H1 (cell line): ENCODE measurements around the gene ACACB. TPM values are rescaled to one million over a fixed set of nuclear protein-coding genes. Genes with fewer than 3 reads are reported as not detected.

Source experiments
- CTCF ChIA-PET: fragments of 300-600 bp; sonication (Branson Sonifier 250); formaldehyde crosslinking; loops from one replicate; lab custom pipeline; 2021; ENCODE audit not compliant: partially characterized antibody; lab: Charles Lee
- POLR2A ChIA-PET: fragments of 300-600 bp; sonication (Branson Sonifier 250); formaldehyde crosslinking; loops from one replicate; lab custom pipeline; 2021; ENCODE audit warnings: inconsistent platforms; ENCODE audit not compliant: partially characterized antibody; lab: Charles Lee
- DNase-seq, 2 experiments: peaks; one replicate each; pipeline versions ENCODE4 v3.0.0 to v3.0.0-alpha.2; 2010 to 2022; ENCODE audit warnings: low spot score in 2 of 2, low read depth in 1 of 2, mixed read lengths in 1 of 2
- FAIRE-seq: peaks from 2 replicates; lab custom pipeline; 2011; peaks lifted over from hg19 to GRCh38; lab: Jason Lieb, UNC
- H2AFZ ChIP-seq: 2 replicates; pipeline ENCODE4 v1.8.1; 2012; ENCODE audit warnings: low read length, inconsistent platforms
- H2AK5ac ChIP-seq: 2 replicates; pipeline ENCODE4 v1.6.1; 2013; ENCODE audit warnings: low read depth, low read length
- H2BK120ac ChIP-seq: replicated peaks from 2 replicates; pipeline ENCODE3; 2013; ENCODE audit warnings: low read depth, low read length, inconsistent platforms
- H2BK12ac ChIP-seq: 2 replicates; pipeline ENCODE4 v1.6.1; 2013; ENCODE audit warnings: low read depth, low read length
- H2BK15ac ChIP-seq: 2 replicates; pipeline ENCODE4 v1.6.1; 2013; ENCODE audit warnings: low read length
- H2BK20ac ChIP-seq: 2 replicates; pipeline ENCODE4 v1.6.1; 2013; ENCODE audit warnings: low read length
- H2BK5ac ChIP-seq: 2 replicates; pipeline ENCODE4 v1.6.1; 2013; ENCODE audit warnings: low read depth, low read length
- H3K14ac ChIP-seq: 2 replicates; pipeline ENCODE4 v1.6.1; 2013; ENCODE audit warnings: inconsistent platforms; ENCODE audit not compliant: insufficient read length
- H3K18ac ChIP-seq: 2 replicates; pipeline ENCODE4 v1.6.1; 2013; ENCODE audit warnings: low read length; ENCODE audit errors: extremely low read depth
- H3K23ac ChIP-seq: 2 replicates; pipeline ENCODE4 v1.6.1; 2013; ENCODE audit warnings: inconsistent platforms; ENCODE audit not compliant: insufficient read length
- H3K23me2 ChIP-seq: 2 replicates; pipeline ENCODE4 v1.6.1; 2013; ENCODE audit warnings: low read depth, low read length
- H3K27ac ChIP-seq: 2 replicates; pipeline ENCODE4 v1.6.1; 2011; ENCODE audit warnings: low read depth, low read length, inconsistent platforms
- H3K27me3 ChIP-seq, 4 experiments: replicated peaks in 1 of 4; 1 replicate in 1 of 4; 2 replicates in 3 of 4; pipeline versions ENCODE4 v1.6.1 to v1.8.1; 2011 to 2013; ENCODE audit warnings: low read length in 3 of 4, mild to moderate bottlenecking in 3 of 4, inconsistent platforms in 2 of 4, mixed read lengths in 2 of 4, moderate library complexity in 1 of 4; ENCODE audit not compliant: control insufficient read depth in 3 of 4, insufficient read depth in 3 of 4; ENCODE audit errors: extremely low read depth in 1 of 4
- H3K36me3 ChIP-seq, 4 experiments: 2 replicates each; pipeline versions ENCODE4 v1.6.1 to v1.8.1; 2011 to 2013; ENCODE audit warnings: mild to moderate bottlenecking in 4 of 4, low read length in 3 of 4, moderate library complexity in 2 of 4, control low read depth in 1 of 4, inconsistent platforms in 1 of 4; ENCODE audit not compliant: insufficient read depth in 4 of 4, control insufficient read depth in 2 of 4
- H3K4ac ChIP-seq: replicated peaks from 2 replicates; pipeline ENCODE3; 2013; ENCODE audit warnings: low read length, low read depth, mixed read lengths, inconsistent platforms; ENCODE audit not compliant: insufficient read length
- H3K4me1 ChIP-seq, 4 experiments: replicated peaks in 1 of 4; 1 replicate in 1 of 4; 2 replicates in 3 of 4; pipeline versions ENCODE4 v1.6.1 to v1.8.1; 2011 to 2013; ENCODE audit warnings: low read length in 3 of 4, inconsistent platforms in 2 of 4, mixed read lengths in 1 of 4; ENCODE audit not compliant: insufficient read depth in 4 of 4, control insufficient read depth in 3 of 4
- H3K4me2 ChIP-seq, 2 experiments: 2 replicates each; pipeline versions ENCODE4 v1.6.1 to v1.8.1; 2011 to 2013; ENCODE audit warnings: low read depth in 2 of 2, low read length in 2 of 2, control low read depth in 1 of 2, inconsistent platforms in 1 of 2, mild to moderate bottlenecking in 1 of 2; ENCODE audit not compliant: insufficient read depth in 1 of 2
- H3K4me3 ChIP-seq, 4 experiments: fragments of 200-600, 300-600 bp in 1 of 4; sonication (generic), shearing (Covaris generic), sonication (Bioruptor Twin) in 1 of 4; 2 replicates each; pipeline versions ENCODE4 v1.5.1 to v1.8.1; 2011 to 2016; ENCODE audit warnings: low read length in 4 of 4, low read depth in 3 of 4, control low read depth in 2 of 4, inconsistent platforms in 2 of 4, mild to moderate bottlenecking in 2 of 4, mixed read lengths in 1 of 4, moderate library complexity in 1 of 4; ENCODE audit not compliant: insufficient read depth in 2 of 4; ENCODE audit errors: extremely low read depth in 1 of 4
- H3K56ac ChIP-seq: replicated peaks from 2 replicates; pipeline ENCODE3; 2013; ENCODE audit warnings: low read depth, mild to moderate bottlenecking, mixed read lengths, low read length, inconsistent platforms; ENCODE audit not compliant: insufficient read length
- H3K79me1 ChIP-seq: 2 replicates; pipeline ENCODE4 v1.6.1; 2013; ENCODE audit warnings: low read depth, low read length, control low read depth
- H3K79me2 ChIP-seq, 2 experiments: 2 replicates each; pipeline versions ENCODE4 v1.6.1 to v1.8.1; 2012 to 2013; ENCODE audit warnings: low read length in 2 of 2, mild to moderate bottlenecking in 2 of 2, inconsistent platforms in 1 of 2; ENCODE audit not compliant: insufficient read depth in 2 of 2, control insufficient read depth in 1 of 2
- H3K9ac ChIP-seq, 4 experiments: replicated peaks in 1 of 4; 1 replicate in 1 of 4; 2 replicates in 3 of 4; pipeline versions ENCODE4 v1.6.1 to v1.8.1; 2011 to 2013; ENCODE audit warnings: low read depth in 3 of 4, low read length in 3 of 4, control low read depth in 2 of 4, mild to moderate bottlenecking in 2 of 4, moderate library complexity in 2 of 4, inconsistent platforms in 1 of 4; ENCODE audit errors: extremely low read depth in 1 of 4
- H3K9me3 ChIP-seq, 2 experiments: 2 replicates each; pipeline versions ENCODE4 v1.6.1 to v1.8.1; 2012 to 2013; ENCODE audit warnings: mild to moderate bottlenecking in 2 of 2, moderate library complexity in 2 of 2, control low read depth in 1 of 2, inconsistent platforms in 1 of 2, low read depth in 1 of 2, low read length in 1 of 2, mixed read lengths in 1 of 2; ENCODE audit not compliant: insufficient read depth in 2 of 2
- H4K20me1 ChIP-seq, 2 experiments: replicated peaks in 1 of 2; 2 replicates each; pipeline versions ENCODE3 to v1.8.1; 2011 to 2013; ENCODE audit warnings: inconsistent platforms in 2 of 2, low read length in 2 of 2, mild to moderate bottlenecking in 1 of 2; ENCODE audit not compliant: insufficient read depth in 2 of 2, control insufficient read depth in 1 of 2
- H4K5ac ChIP-seq: 2 replicates; pipeline ENCODE4 v1.6.1; 2013; ENCODE audit warnings: low read length, low read depth, mixed read lengths, inconsistent platforms; ENCODE audit not compliant: insufficient read length
- H4K8ac ChIP-seq: 2 replicates; pipeline ENCODE4 v1.8.0; 2013; ENCODE audit warnings: mild to moderate bottlenecking, moderate library complexity, low read length, inconsistent platforms; ENCODE audit not compliant: insufficient read depth; ENCODE audit errors: extremely low read depth
- H4K91ac ChIP-seq: replicated peaks from 2 replicates; pipeline ENCODE3; 2013; ENCODE audit warnings: low read length, mixed read lengths, inconsistent platforms; ENCODE audit not compliant: insufficient read length
- JUN ChIP-seq: IDR thresholded peaks from 2 replicates; pipeline ENCODE4 v1.6.1; 2011; ENCODE audit warnings: low read depth, mild to moderate bottlenecking, improper control_type of control experiment, low read length
- KDM4A ChIP-seq: IDR thresholded peaks from one replicate; pipeline ENCODE4 v1.7.1; 2012; ENCODE audit warnings: low read depth, mild to moderate bottlenecking, moderate library complexity, low read length, inconsistent platforms; ENCODE audit not compliant: severe bottlenecking
- POU5F1 ChIP-seq: IDR thresholded peaks from 2 replicates; pipeline ENCODE4 v1.6.1; 2011; ENCODE audit warnings: low read depth, mild to moderate bottlenecking, low read length, moderate library complexity
- RFX5 ChIP-seq: IDR thresholded peaks from 2 replicates; pipeline ENCODE4 v1.6.1; 2011; ENCODE audit warnings: low read depth, low read length, improper control_type of control experiment, borderline replicate concordance
- SIN3A ChIP-seq, 2 experiments: IDR thresholded peaks in 1 of 2; conservative IDR thresholded peaks in 1 of 2; 2 replicates each; pipeline ENCODE4 v1.6.1; 2011 to 2012; ENCODE audit warnings: low read length in 2 of 2, improper control_type of control experiment in 1 of 2, low read depth in 1 of 2, mild to moderate bottlenecking in 1 of 2
- SP4 ChIP-seq: IDR thresholded peaks from 2 replicates; pipeline ENCODE4 v1.6.1; 2012; ENCODE audit warnings: low read length, inconsistent platforms
- ZNF274 ChIP-seq: IDR thresholded peaks from 2 replicates; pipeline ENCODE4 v1.7.0; 2012; ENCODE audit warnings: low read length, borderline replicate concordance; ENCODE audit errors: extremely low read depth
- WGBS, 2 experiments: shearing (Covaris generic) in 1 of 2; methylation state at CpG; one replicate each; pipeline versions ENCODE4 v1.1.6 to v1.1.7; 2013 to 2015; ENCODE audit warnings: low lambda C conversion rate in 2 of 2, mixed read lengths in 2 of 2, inconsistent platforms in 1 of 2, low coverage in 1 of 2, missing lambda C conversion rate in 1 of 2; ENCODE audit not compliant: insufficient replicate concordance in 2 of 2, insufficient coverage in 1 of 2, insufficient read length in 1 of 2; ENCODE audit errors: extremely low coverage in 1 of 2, missing lambda C conversion rate in 1 of 2; 5-methylcytosine and 5-hydroxymethylcytosine counted together
- polyA plus RNA-seq, 7 experiments: library from polyadenylated mRNA; depleted of rRNA in 3 of 7; stranded (reverse) in 5 of 7; unstranded in 2 of 7; fragments of >200 nt in 5 of 7; fragments of 200-250 nt in 2 of 7; gene quantifications; 1 replicate in 5 of 7; 2 replicates in 1 of 7; 4 replicates in 1 of 7; pipeline versions ENCODE4 v1.2.1 to v1.2.3, GENCODE V29; 2011 to 2013; ENCODE audit warnings: missing spikeins in 2 of 7, mixed read lengths in 2 of 7
- total RNA-seq: library from RNA; stranded (reverse); fragmentation: NEBNext Ultra II Directional; extraction: Animal tissue kit (Norgen Biotek cat#: 25700); gene quantifications from 2 replicates; pipeline ENCODE4 v1.2.1, GENCODE V29; 2021

ACACB gene
- total and polyA plus RNA-seq, 2 of the 8 experiments (the other 6 are each of a cell fraction or from before 2014, with no cell fraction given) = 5.8 to 15.3 TPM

DNA sequence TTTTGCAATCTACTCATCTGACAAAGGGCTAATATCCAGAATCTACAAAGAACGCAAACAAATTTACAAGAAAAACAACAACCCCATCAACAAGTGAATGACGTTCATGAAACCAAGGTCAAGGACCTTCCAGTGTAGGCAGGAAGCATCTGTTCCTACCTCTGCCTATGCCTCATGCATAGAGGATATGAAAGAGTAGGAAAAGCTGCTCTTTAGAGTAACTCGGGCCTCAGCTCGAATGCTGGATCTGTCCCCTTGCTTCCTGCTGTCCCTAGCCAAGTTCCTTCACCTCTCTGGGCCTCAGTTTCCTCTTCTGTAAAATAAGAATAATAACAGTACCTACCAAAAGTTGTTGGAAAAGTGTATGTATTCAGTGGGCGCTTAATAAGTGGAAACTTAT, 127.7 kb downstream of the ACACB start:
- H4K91ac ChIP-seq = no peak overlapping the region
- no peaks in the 10 kb centered on the region for H3K23me2 ChIP-seq
- no peak overlapping the region for H3K23ac ChIP-seq
- DNase-seq (no peak), FAIRE-seq (no peak)
- H3K4ac ChIP-seq = no peak overlapping the region
- H2BK12ac ChIP-seq = no peak overlapping the region
- H3K79me2 ChIP-seq = no peaks in the 10 kb centered on the region
- H3K79me1 ChIP-seq = no peaks in the 10 kb centered on the region
- no peaks in the 10 kb centered on the region for H3K27me3 ChIP-seq
- no peak for TF ChIP-seq KDM4A
- no peak for TF ChIP-seq JUN
- TF ChIP-seq ZNF274 = no peak
- no peak for TF ChIP-seq SIN3A (conservative IDR thresholded peaks at IDR 0.05 in 1 of 2, IDR thresholded peaks at IDR 0.05 in 1 of 2; ENCODE audit: low read depth in 1 of 2, low read length in 2 of 2)
- no peak for TF ChIP-seq RFX5
- TF ChIP-seq POU5F1 = no peak
- no peak for TF ChIP-seq SP4
- H4K20me1 ChIP-seq = peaks cover 0 to 1% of the 10 kb centered on the region in 2 experiments
- H4K5ac ChIP-seq = no peak overlapping the region
- peaks cover 0 to 17% (median 5%) of the 10 kb centered on the region in 4 experiments; a peak in 6 of 8 replicates for H3K36me3 ChIP-seq
- H3K9me3 ChIP-seq = no peaks in the 10 kb centered on the region
- H2BK15ac ChIP-seq = no peak overlapping the region
- H4K8ac ChIP-seq = no peak overlapping the region
- no peak overlapping the region for H2BK20ac ChIP-seq
- H3K56ac ChIP-seq = no peak overlapping the region
- no peak overlapping the region for H3K4me3 ChIP-seq
- no peak overlapping the region for H3K14ac ChIP-seq
- ChIA-PET CTCF (interaction anchor here (0.6 to 5.3 kb wide), 4 partner anchors 10 to 110 kb away, joined by 3 to 22 read pairs (median 4); no protein-coding TSS in a partner anchor), POLR2A (no interaction called here)
- no peak overlapping the region for H2BK120ac ChIP-seq
- H2AK5ac ChIP-seq = no peak overlapping the region
- H3K4me2 ChIP-seq = no peak overlapping the region
- no peaks in the 10 kb centered on the region for H3K4me1 ChIP-seq
- no peak overlapping the region for H2BK5ac ChIP-seq
- no peak overlapping the region for H3K27ac ChIP-seq
- no peak overlapping the region for H3K9ac ChIP-seq
- WGBS, 2 experiments = 94% methylated on average over 5 of the region's 5 CpGs; no CpG with 5 or more reads in 1 of the 2 experiments
- H2AFZ ChIP-seq = no peak overlapping the region
- no peak overlapping the region for H3K18ac ChIP-seq
